ENCODE data around the gene OR5AU1. TPM values are rescaled to one million over a fixed set of nuclear protein-coding genes. Genes with fewer than 3 reads are reported as not detected.
"Not testable (repeated sequence)": the region's sequence is repeated elsewhere in the genome, so short reads cannot be mapped to it uniquely, and the experiment has no call there.

OR5AU1 gene
- total RNA-seq, 1 donor from 2014 or later: not detected

- peak; percentile 34 for ATAC-seq
- DNase-seq (ENCODE audit: missing footprints): no peak
- intact Hi-C loops (cut with DNase I): no loop called here
Measured at GRCh38 chr14:21184254-21184653, 28.4 kb upstream of the OR5AU1 start.

DNA sequence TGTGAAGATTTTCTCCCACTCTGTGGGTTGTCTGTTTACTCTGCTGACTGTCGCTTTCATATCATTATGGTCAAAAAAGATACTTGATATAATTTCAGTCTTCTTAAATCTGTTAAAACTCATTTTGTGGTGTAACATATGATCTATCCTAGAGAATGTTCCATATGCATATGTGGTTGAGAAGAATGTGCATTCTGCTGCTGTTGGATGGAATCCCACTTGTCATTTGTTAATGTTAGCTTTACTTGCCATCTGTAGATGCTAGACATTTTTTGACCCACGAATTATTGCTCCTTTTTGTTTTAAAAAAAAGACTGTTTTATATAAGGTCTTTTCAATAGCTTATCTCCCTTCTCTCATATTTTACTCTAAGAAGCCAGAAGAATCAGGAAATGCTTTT lies 26.3 kb upstream of the OR5AU1 start:
- DNase-seq (ENCODE audit: missing footprints): no peak
- intact Hi-C loops (cut with DNase I): no loop called here
- ATAC-seq: no peak

DNA sequence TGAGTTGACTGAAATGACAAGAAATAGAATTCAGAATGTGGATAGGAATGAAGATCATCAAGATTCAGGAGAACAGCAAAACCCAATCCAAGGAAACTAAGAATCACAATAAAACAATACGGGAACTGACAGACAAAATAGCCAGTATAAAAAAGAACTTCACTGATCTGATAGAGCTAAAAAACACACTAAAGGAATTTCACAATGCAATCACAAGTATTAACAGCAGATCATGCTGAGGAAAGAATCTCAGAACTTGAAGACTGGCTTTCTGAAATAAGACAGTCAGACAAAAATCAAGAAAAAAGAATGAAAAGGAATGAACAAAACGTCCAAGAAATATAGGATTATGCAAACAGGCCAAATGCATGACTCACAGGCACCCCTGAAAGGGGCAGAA lies 15.3 kb upstream of the OR5AU1 start:
- ATAC-seq (no peak), DNase-seq (ENCODE audit: missing footprints) (no peak)
- intact Hi-C loops (cut with DNase I): no loop called here

DNA sequence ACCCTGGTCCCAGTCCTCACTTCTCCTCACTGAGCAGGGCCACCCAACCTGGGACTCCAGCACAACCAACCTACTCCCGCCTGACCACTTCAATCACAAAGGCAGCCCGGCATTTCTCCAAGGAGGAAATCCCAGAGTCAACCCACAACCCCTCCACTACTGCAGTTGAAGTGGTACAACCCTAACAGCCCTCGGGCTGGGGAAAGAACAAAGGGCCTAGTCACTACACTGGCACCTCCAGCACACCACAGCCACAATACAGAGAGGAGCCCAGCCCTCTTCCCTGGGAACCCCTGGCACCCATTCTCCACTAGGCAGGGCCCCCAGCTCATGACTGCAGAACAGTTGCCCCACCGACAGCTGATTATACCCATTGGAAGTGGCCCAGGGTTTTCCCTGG lies 13.7 kb upstream of the OR5AU1 start:
- DNase-seq (ENCODE audit: missing footprints) (no peak), ATAC-seq (no peak)
- intact Hi-C loops (cut with DNase I): no loop called here

- intact Hi-C loops (cut with DNase I): no loop called here
- no peak for DNase-seq (ENCODE audit: missing footprints)
- no peak for ATAC-seq
Measured at GRCh38 chr14:21168055-21168454, 12.2 kb upstream of the OR5AU1 start.

DNA sequence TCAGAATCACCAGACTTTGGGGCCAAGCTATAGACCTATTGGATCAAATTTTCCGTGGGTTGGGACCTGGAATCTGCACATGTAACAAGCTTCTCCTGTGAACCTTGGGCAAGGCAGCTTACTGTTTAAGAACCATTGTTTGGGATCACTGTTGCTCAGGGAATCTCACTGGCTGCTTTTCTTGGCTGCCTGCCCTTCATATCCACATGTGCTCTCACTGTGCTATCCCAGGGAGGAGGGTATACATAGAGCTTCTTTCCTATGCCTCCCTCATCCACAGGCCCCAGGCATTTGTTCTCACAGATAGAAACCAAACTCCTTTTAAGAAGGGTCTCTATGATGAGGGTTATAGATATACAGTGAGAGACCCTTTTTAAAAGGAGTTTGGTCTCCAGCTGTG lies 9.8 kb upstream of the OR5AU1 start:
- peak; percentile 79 for ATAC-seq
- intact Hi-C loops (cut with DNase I); DNase-seq (ENCODE audit: missing footprints): not testable (repeated sequence)

- ATAC-seq; intact Hi-C loops (cut with DNase I); DNase-seq (ENCODE audit: missing footprints): not testable (repeated sequence)
Measured at GRCh38 chr14:21165002-21165605, 9.2 kb upstream of the OR5AU1 start.

- DNase-seq (ENCODE audit: missing footprints) (no peak), ATAC-seq (no peak)
- intact Hi-C loops (cut with DNase I): no loop called here
Measured at GRCh38 chr14:21163871-21164291, 8.0 kb upstream of the OR5AU1 start.

GRCh38 chr14:21162081-21162480 lies 6.2 kb upstream of the OR5AU1 start:
- intact Hi-C loops (cut with DNase I): no loop called here
- no peak for DNase-seq (ENCODE audit: missing footprints)
- no peak for ATAC-seq

GRCh38 chr14:21160061-21160610 lies 4.3 kb upstream of the OR5AU1 start:
- intact Hi-C loops (cut with DNase I): no loop called here
- DNase-seq (ENCODE audit: missing footprints): no peak
- ATAC-seq: no peak

DNA sequence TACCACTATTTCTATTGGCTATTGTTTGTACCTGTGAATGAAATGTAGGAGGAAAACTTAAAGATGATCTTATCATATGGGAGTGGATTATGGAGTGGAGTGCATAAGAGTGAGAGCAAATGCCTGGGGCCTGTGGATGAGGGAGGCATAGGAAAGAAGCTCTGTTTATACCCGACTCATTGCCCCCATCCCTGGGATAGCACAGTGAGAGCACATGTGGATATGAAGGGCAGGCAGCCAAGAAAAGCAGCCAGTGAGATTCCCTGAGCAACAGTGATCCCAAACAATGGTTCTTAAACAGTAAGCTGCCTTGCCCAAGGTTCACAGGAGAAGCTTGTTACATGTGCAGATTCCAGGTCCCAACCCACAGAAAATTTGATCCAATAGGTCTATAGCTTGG lies 2.3 kb upstream of the OR5AU1 start:
- DNase-seq (ENCODE audit: missing footprints); intact Hi-C loops (cut with DNase I): not testable (repeated sequence)
- ATAC-seq: peak; percentile 28

DNA sequence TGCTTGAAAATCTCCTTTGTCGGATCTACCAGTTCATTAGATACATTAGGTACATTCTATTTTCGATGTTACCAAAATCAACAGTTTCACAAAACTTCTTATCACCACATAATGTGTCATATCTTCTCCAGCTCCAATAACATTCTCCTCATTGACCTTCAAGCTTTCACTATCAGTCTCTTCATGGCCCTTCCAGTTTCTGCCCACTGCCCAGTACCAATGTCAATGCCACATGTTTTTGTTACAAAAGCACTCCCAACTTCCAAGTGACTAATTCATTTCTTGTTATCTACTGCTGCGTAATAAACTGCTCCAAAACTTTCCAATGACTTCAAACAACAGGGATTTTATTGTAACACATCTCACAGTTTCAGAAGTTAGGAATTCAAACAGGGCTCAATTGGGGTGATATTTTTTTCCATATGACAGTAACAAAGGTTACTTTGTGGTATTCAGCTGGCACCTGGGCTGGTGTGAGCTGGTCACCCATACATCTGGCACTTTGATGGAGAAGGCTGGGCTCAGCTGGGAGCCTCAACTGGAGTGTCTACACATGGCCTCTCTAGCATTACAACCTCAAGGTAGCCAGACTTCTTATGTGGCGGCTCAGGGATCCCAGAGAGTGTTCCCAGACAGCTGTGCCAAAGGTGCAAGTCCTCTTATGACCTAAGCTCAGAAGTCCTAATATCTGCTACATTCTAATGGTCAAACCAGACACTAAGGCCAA lies 6.1 kb downstream of the OR5AU1 start:
- ATAC-seq: no peak

GRCh38 chr14:21145437-21145836 lies 10.4 kb downstream of the OR5AU1 start:
- ATAC-seq: no peak
- no peak for DNase-seq (ENCODE audit: missing footprints)
- intact Hi-C loops (cut with DNase I): no loop called here

More for the DNA sequence above, 6.1 kb downstream of the OR5AU1 start:
- no peak for DNase-seq (ENCODE audit: missing footprints)
- intact Hi-C loops (cut with DNase I): no loop called here

GRCh38 chr14:21142357-21142756 lies 13.5 kb downstream of the OR5AU1 start:
- DNase-seq (ENCODE audit: missing footprints) (no peak), ATAC-seq (no peak)
- intact Hi-C loops (cut with DNase I): no loop called here

- DNase-seq (ENCODE audit: missing footprints) (no peak), ATAC-seq (no peak)
- intact Hi-C loops (cut with DNase I): no loop called here
Measured at GRCh38 chr14:21136024-21136423, 19.8 kb downstream of the OR5AU1 start.

- intact Hi-C loops (cut with DNase I): no loop called here
- ATAC-seq: no peak
- DNase-seq (ENCODE audit: missing footprints): no peak
Measured at GRCh38 chr14:21133901-21134300, 22.0 kb downstream of the OR5AU1 start.

DNA sequence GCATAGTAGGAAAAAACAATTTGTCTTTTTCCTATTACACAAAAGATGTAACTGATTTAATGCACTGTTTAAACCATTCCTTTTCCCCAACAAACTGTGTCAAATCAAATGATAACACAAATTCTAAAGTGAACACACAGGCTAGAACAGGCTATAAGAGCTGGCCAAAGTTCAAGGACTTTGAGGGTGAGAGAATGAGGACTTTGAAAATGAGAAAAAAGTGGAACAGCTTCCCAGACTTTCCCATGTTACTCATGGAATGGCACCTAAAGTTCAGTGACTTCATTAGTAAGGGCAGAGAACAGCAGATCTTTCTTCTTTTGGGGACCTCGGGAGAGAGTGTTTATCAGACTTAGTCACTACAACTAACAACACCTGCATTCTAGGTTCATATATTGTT lies 32.4 kb downstream of the OR5AU1 start:
- intact Hi-C loops (cut with DNase I): no loop called here
- no peak for DNase-seq (ENCODE audit: missing footprints)

GRCh38 chr14:21121122-21121521 lies 34.7 kb downstream of the OR5AU1 start:
- ATAC-seq (no peak), DNase-seq (ENCODE audit: missing footprints) (no peak)
- intact Hi-C loops (cut with DNase I): no loop called here

More for the DNA sequence above, 32.4 kb downstream of the OR5AU1 start:
- no peak for ATAC-seq

DNA sequence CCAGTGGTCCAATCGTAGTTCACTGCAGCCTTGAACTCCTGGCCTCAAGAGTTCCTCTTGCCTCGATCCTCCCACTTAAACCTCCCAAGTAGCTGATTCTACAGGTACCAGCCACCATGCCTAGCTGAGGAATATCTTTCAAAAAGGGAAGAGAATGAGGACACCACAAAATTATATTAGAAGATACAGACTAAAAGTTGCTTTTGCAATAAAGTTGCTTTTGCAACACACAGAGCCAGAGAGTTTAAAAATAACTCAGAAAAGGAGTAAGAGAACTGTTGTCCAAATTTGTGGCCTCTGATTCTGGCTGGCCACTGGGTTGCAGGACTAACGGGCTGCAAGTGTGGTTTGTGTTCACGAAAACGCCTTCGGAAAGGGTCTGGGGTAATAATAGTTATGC lies 35.2 kb downstream of the OR5AU1 start:
- no peak for ATAC-seq
- intact Hi-C loops (cut with DNase I): no loop called here
- DNase-seq (ENCODE audit: missing footprints): no peak

DNA sequence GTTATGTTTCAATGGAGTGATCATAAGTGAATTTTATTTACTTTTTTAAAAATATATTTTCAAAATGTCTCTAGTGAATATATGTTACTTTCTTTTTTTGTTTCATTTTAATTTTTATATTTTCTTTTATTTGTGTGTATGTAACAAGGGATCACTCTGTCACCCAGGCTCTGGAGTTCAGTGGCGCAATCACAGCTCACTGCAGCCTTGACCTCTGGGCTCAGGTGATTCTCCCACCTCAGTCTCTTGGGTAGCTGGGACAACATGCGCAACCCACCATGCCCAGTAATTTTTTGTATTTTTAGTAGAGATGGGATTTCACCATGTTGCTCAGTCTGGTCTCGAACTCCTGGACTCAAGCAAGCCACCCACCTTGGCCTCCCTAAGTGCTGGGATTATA lies 36.9 kb downstream of the OR5AU1 start:
- intact Hi-C loops (cut with DNase I): no loop called here
- no peak for DNase-seq (ENCODE audit: missing footprints)
- ATAC-seq: no peak
